HG03575 (cell line): ENCODE data around the gene ERVK3-1.
"Not testable (repeated sequence)": the region's sequence is repeated elsewhere in the genome, so short reads cannot be mapped to it uniquely, and the experiment has no call there.

Experiments used
- ATAC-seq: cut with Tn5 transposase; IDR thresholded peaks from one replicate; pipeline ENCODE4 v1.9.1; 2021; ENCODE audit not compliant: unreplicated experiment, insufficient number of reproducible peaks, low FRiP score; ENCODE audit errors: extremely low read depth

Gene ERVK3-1

DNA sequence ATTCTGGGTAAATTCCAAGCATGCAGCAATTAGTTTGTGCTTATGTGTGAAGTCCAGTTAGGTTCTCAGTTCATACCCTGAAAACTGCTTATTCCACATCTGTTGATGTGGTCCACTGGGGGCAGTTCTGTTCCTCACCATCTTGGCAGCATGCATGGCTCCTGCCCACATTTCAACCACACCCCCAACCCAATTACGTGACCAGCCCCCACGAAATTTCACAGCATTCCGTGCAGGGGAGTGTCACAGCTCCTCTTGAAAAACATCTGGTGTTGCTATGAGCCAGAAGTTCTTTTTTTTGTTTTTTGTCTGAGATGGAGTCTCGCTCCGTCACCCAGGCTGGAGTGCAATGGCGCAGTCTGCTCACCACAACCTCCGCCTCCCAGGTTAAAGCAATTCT is 9.1 kb upstream of the ERVK3-1 start:
- no peak for ATAC-seq

DNA sequence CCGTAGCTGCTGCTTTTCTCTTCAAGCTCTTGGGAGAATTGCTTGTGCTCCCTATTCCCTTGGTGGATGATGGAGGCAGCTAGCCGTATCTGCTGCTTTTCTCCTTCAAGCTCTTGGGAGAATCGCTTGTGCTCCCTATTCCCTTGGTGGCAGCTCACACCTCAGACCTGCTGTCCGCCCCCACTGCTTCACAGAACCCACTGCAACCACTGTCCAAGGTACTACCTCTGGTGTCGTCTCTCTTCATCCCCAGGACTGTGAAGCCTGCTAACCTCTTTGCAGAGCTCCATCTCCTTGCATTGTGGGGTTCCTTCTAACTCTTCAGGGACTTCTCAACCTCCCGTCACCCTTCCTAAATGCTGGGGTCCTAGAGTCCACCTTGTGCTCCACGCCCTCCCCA is 4.6 kb upstream of the ERVK3-1 start:
- ATAC-seq = no peak

DNA sequence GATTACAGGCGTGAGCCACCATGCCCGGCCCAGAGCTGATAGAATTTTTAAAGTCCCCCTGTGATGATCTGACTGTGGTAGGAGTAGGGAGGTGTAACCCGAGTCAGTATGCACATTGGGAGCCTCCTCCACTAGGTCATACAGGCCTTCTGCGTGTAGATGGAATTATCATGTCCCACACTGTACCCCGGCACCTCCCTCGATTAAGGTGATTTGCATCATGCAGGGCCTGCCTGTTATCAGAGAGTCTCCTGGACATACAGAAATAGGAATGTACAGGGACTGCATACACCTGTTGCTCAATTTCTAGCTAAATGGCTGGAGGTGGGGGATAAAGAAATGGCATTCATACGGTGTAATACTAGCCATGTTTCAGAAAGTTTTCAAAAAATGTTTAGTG is 922 bp upstream of the ERVK3-1 start:
- no peak for ATAC-seq

DNA sequence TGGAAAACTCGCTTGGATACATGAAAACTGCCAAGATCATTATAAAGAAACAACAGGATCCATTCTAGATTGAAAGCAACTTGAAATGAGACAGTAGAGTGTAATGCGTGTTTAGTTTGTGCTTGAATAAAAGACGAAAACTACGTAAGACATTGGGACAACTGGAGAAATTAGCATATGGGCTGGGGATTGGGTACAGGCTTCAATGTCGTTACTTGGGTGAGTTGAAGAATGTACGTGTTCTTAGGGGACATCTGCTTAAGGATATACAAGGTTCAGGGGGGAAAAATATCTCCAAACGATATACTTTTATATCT is 471 bp upstream of the ERVK3-1 start:
- ATAC-seq = no peak

DNA sequence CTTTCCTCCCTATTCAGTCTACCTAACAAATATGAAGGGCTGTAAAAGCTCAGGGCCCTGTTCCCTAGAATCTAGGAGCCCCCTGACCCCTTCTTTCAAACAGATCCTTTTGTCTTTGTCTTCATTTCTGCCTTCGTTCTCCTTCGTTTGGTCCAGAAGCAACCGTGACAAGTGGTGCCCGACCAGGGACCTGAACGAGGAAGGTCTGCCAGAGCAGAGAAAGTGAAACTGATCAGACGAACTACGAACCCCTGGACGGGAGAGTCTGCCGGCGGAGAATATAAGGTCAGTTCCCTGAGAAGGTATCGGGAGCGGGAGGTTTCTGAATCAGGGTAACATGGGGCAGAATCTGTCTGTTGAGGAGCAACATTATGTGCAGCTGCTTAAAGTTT is 751 bp downstream of the ERVK3-1 start:
- ATAC-seq = no peak

DNA sequence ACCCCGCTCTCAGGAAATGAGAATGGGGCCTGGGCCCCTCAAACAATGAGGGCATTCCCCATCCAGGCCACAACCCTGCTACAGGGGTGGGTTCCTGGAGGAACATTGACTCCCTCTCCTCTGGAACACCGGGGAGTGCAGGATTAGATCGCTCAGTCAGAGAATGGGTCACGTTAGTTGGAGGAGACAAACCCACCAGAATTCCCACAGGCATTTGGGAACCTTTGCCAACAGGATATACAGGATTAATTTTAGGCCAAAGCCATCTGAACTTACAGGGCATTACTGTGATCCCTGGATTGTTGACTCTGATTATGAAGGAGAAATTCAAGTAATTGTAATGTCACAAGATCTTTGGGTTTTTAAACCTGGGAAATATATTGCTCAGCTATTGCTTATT is 2.6 kb downstream of the ERVK3-1 start:
- no peak for ATAC-seq

DNA sequence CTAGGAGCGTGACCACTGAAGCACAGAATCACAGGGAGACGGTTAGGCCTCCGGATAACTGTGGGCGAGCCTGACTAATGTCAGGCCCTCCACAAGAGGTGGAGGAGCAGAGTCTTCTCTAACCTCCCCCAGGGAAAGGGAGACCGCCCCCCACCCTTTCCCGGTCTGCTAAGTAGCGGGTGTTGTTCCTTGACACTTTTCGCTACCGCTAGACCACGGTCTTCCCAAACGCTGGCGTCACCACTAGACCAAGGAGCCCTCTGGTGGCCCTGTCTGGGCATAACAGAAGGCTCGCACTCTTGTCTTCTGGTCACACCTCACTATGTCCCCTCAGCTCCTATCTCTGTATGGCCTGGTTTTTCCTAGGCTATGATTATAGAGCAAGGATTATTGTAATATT is 5.5 kb downstream of the ERVK3-1 start:
- ATAC-seq = not testable (repeated sequence)

DNA sequence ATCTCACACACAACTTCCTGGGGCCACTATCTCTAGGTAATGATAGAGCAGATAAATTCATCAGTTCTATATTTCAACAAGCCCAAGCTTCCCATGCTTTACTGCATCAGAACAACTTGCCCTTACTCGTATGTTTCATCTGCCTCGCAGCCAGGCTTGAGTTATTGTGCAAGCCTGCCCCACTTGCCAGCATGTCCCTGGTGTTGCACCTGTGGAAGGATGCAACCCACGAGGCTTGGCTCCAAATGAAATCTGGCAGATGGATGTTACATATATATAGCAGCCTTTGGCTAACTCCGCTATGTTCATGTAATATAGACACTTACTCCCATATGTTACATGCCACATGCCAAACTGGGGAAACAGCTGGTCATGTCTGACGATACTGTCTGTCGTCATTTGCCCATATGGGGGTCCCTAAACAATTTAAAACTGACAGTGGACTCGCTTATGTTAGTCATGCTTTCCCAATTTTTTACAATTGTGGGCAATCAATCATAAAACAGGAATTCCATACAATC is 6.2 kb downstream of the ERVK3-1 start:
- ATAC-seq = no peak

DNA sequence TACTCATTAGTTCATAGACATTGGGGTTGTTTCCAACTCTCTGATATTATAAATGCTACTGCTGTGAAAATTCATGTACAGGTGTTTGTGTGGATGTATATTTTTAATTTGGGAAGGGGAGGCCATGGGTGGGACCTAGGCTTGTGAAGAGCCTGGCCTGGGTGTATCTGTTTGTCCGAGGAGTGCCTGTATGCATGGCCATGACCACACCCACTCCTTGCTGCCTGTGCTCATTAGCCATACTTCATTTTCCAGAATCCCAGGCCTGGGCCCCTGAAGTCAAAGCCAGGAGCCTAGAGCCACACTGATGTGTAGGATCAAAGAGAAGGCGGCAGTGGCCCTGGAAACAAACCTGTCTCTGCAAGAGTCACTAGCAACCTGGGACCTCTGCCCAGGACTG is 10.4 kb downstream of the ERVK3-1 start:
- ATAC-seq = no peak

DNA sequence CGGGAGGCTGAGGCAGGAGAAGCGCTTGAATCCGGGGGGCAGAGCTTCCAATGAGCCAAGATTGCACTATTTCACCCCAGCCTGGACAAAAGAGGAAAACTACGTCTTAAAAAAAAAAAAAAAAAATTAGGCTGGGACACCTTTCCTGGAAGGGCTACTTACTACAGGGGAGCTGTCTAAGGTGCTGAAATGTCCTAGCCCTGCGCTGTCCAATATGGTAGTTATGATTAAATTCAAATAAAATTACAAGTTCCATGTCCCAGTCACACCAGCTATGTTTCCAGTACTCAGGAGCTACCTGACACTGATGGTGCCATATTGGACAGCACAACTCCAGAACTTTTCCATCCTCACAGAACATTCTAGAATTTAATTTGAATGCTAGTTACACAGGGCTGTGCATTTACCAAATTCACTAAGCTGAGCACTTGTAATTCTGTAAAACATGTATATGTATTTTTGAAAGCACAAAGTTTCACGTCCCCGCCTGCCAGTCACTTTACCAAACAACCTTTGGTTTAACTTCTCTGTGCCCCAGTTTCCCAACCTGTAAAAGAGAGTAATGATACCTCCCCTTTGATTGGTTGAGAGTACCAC is 12.4 kb downstream of the ERVK3-1 start:
- no peak for ATAC-seq

DNA sequence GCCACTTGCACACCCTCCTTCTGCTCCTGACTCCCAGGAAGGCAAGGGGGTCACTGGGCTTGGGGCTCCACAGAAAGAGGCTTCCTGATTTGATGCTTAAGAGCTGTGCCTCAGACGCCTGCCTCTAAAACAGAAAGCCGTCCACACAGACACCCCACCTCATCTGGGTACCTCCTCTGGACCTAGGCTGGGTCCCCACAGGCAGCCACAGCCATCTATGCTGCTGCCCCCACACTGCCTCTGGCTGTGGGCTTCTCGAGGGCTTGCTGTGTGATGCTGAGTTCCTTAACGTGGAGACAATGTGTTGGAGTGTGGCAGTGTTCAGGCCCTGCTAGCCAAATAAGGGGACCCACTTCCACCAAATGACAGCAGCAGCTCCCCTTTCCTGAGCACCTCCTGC is 13.1 kb downstream of the ERVK3-1 start:
- ATAC-seq = no peak

DNA sequence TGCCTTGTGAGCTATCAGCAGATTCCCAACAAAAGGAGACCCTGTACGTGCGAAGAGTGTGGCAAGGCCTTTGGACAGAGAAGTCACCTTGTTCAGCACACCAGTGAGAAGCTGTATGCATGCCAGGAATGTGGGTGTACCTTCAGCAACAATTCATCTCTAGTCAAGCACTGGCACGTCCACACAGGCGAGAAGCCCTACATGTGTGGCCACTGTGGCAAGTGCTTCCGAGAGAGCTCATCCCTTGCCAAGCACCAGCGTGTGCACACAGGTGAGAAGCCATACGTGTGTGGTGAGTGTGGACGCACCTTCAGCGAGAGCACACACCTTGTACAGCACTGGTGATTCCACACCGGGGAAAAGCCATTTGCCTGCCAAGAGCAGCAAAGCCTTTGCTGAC is 14.1 kb downstream of the ERVK3-1 start:
- no peak for ATAC-seq

DNA sequence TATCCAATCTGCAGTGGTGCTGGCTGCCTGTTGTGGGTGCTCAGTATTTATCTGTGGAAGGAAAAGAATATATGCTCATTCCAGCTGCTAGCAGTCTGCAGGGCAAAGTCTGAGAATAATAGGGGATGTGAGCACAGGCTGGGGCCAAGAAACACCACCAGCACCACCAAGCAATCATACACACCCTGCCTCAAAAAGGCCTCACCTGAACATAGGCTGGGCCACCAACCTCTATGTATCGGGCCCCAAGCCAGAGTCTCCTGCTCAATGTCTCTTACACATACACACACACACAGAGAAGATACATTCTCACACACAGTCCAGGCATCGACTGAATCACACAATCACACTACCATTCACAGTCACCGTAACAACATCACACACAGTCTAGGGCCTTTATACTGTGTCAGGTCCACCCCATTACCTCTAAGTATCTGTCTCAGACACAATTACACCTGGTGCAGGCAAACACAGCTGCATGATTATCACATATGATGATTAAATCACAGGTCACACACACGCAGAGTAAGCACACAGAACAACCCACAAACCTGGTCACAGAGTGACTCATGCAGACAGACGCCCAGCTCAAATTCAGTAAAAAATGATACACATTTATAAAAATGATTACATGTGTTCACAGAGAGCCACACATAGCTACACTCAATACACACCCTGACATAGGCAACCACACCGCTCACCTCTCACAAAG is 20.3 kb downstream of the ERVK3-1 start:
- no peak for ATAC-seq

DNA sequence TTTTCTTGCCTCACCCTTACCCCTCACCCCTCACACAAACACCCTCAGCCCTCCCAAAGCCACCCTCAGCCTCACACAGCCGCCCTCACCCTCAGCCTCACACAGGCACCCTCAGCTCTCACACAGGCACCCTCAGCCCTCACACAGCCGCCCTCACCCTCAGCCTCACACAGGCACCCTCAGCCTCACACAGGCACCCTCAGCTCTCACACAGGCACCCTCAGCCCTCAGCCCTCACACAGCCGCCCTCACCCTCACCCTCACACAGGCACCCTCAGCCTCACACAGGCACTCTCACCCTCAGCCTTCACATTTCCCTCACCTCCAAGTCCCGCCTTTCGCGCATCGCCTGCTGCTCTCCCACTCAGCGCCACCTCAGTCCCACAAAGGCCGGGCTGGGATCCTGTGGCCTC is 21.3 kb downstream of the ERVK3-1 start:
- no peak for ATAC-seq

DNA sequence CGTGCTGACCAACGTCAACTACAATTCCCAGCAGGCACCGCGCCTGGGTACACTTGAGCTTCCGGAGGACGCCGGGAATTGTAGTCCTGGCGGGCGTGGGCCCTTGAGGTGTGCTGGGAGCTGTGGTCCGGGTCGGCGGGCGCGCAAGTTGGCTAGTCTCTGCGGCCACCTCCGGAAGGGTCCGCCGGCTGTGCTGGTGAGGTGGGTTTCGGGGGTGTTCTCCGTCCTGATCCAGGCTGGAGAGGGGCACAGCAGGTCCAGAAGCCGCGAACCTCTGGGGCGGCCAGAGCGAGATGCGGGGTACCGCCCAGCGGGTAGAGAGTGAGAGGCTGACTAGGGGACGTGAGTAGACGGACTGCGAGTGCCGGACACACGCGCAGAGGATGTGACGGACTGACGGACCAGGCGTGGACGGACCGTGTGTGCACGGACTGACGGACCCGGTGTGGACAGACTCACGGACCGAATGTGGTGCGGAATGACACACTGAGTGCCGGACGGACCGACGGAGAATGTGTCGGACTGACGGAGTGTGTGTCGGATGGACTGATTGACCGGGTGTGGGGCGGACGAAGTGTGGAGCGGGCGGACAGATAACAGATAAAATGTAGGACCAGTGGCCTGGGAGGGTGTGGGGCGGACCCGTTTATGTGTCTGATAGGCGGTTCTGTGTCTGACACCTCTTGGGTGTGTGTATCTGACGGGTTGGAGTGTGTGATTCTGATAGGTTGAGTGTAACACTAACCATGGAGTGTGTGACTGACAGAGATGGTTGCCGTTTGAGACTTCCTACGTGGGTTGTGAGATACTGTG is 21.9 kb downstream of the ERVK3-1 start, which contains the start of gene ZSCAN22:
Gene ZSCAN22 (plus strand): TSS at position 81 of the 813 bp plus-strand sequence. CDS start 7,809 bp downstream, outside the sequence.
- no peak for ATAC-seq

DNA sequence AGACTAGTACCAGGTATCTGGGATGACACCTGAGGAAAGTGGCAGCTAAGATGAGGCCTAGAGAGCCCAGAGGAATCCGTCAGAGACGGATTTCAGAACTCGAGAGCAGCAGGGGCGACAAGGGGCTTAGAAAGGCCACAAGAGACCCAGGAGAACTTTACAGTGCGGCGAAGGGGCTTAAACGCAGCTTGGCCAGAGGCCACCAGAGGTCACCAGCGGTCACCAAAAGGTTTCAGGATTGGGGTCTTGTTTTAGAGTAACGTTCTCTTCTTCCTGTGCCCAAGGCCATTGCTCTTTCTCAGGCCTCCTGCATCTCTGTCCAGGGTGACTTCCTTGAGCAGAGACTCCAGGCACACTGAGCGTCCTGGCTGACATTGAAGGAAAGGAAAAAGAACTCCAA is 23.8 kb downstream of the ERVK3-1 start:
- ATAC-seq = no peak

DNA sequence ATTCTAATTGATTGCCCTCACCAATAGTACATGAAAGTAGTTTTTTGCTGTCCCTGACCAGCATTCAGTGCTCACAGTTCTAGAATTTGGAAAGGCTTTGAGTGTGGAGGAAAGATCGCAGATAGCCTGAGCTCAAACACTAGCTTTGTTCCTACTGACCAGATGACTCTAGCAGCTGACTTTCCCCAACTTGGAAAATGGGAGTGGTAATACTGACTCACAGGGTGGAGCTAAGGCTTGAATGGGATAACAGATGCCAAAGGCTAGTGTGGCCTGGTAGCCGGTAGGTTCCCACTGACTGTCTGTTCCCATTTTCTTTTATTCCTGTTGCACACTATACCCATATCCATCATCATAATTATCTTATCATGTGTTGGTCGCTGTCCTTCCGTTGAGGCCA is 25.3 kb downstream of the ERVK3-1 start:
- no peak for ATAC-seq

DNA sequence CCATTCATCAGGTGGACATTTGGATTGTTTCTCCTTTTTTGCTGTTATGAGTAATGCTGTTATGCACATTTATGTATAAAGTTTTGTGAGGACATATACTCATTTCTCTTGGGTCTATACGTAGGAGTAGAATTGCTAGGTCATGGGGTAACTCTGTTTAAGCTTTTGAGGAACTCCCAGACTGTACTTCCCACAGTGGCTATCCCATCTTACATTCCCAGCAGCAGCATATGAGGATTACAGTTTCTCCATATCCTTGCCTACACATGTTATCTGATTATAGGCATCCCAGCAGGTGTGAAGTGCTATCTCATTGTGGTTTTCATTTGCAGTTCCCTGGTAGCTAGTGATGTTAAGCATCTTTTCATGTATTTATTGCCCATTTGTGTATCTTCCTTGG is 27.5 kb downstream of the ERVK3-1 start:
- ATAC-seq = no peak

DNA sequence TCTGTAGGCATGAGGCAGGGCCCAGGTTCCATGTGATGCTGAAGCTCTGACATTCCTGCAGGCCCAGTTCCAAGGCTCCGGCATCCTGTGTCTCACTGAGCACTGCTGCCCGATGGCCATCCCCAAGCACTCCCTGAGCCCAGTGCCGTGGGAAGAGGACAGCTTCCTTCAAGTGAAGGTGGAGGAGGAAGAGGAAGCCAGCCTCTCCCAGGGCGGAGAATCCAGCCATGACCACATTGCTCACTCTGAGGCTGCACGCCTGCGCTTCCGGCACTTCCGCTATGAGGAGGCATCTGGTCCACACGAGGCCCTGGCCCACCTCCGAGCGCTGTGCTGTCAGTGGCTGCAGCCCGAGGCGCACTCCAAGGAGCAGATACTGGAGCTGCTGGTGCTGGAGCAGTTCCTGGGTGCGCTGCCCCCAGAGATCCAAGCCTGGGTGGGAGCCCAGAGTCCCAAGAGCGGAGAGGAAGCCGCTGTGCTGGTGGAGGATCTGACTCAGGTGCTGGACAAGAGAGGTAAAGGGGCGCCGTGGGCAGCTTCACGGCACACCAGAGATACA is 29.6 kb downstream of the ERVK3-1 start:
- no peak for ATAC-seq

DNA sequence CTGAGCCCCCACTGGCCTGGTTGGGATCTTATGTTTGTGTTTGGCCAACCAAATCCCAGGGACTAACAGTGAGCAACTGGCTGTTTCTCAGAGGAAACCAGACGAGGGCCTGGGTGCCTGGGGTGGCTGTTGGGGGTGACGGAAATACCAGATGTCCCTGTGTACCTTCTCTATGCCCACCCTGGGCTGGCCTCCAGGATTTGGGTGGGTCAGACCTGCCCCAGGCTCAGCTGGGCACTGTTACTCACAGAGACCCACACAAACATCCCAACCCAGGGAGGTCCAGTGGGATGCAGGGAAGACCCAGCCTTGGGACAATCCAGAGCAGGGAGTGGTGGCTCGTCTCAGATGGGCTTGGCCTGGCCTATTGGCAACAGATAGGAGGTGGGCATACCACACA is 30.5 kb downstream of the ERVK3-1 start:
- ATAC-seq = no peak
